ENCODE data around the gene BLZF1.

Gene BLZF1

DNA sequence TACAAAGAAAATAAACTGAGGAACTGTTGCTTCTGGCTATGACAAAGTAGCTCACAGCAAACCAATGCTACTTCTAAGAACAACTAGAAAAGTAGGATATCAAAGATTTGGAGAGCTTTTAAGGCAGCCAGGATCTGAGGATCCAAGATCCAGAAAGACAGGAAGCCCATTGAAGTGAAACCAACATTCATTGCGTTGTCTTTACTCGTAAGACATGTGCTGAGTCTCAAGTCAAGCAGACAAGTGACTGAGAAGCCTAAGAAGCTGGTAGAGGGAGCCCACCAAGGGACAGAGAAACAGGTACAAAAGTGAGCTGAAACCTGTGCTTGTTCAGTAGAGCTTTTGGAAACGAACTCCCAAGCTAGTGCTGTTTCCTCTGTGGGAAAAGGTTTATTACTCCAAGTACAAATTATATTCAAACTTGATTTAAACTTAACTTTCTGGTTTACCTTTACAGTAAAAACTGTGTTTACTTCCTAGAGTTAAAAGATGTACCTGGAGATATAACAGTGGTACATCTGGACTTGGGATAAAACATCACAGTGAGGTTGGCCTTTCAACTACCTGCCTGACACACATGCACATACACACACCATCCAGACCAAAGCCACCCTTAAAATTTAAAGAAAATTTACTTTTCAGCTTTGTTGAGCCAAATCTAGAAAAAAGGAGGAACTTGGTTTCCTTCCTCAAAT, 41.6 kb upstream of the BLZF1 start:
- TF ChIP-seq GLIS3 (CRISPR knock-in tag; IDR thresholded peaks at IDR 0.05) (no peak), ZNF565 (CRISPR knock-in tag; conservative IDR thresholded peaks at IDR 0.05; ENCODE audit: low read depth) (no peak), TCF4 (CRISPR knock-in tag; IDR thresholded peaks at IDR 0.05; ENCODE audit: borderline replicate concordance) (no peak), ZC3H10 (CRISPR knock-in tag; IDR thresholded peaks at IDR 0.05) (no peak), TOX (CRISPR knock-in tag; IDR thresholded peaks at IDR 0.05; ENCODE audit: borderline replicate concordance) (no peak), ZNF8 (CRISPR knock-in tag; IDR thresholded peaks at IDR 0.05) (no peak), ZFP30 (CRISPR knock-in tag; IDR thresholded peaks at IDR 0.05) (no peak), PPARA (CRISPR knock-in tag; IDR thresholded peaks at IDR 0.05; ENCODE audit: borderline replicate concordance) (no peak), SNAI2 (CRISPR knock-in tag; IDR thresholded peaks at IDR 0.05) (no peak), ARNTL (CRISPR knock-in tag; IDR thresholded peaks at IDR 0.05; ENCODE audit: borderline replicate concordance, low read depth) (no peak), ESRRG (CRISPR knock-in tag; IDR thresholded peaks at IDR 0.05) (no peak), ISL1 (CRISPR knock-in tag; IDR thresholded peaks at IDR 0.05) (no peak)
- TF ChIP-seq, protein P1, sequence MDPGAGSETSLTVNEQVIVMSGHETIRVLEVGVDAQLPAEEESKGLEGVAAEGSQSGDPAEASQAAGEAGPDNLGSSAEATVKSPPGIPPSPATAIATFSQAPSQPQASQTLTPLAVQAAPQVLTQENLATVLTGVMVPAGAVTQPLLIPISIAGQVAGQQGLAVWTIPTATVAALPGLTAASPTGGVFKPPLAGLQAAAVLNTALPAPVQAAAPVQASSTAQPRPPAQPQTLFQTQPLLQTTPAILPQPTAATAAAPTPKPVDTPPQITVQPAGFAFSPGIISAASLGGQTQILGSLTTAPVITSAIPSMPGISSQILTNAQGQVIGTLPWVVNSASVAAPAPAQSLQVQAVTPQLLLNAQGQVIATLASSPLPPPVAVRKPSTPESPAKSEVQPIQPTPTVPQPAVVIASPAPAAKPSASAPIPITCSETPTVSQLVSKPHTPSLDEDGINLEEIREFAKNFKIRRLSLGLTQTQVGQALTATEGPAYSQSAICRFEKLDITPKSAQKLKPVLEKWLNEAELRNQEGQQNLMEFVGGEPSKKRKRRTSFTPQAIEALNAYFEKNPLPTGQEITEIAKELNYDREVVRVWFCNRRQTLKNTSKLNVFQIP (CRISPR knock-in tag; IDR thresholded peaks at IDR 0.05; ENCODE audit: borderline replicate concordance, low read depth): no peak
- peak; percentile 38 for ATAC-seq

DNA sequence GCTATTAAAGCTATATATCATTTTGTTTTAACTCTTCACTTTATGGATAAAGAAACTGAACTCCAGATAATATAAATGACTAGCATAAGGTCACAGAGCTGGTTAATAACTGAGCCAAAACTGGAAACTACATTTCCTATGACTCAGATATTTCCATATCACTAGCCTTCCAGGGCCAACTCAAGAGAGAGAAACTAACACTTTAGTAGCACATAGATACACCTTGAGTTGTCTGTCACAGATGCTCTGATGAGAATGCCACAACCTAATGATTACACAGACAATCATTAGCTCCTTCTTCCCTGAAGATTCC, 41.1 kb upstream of the BLZF1 start:
- TF ChIP-seq, protein P2, sequence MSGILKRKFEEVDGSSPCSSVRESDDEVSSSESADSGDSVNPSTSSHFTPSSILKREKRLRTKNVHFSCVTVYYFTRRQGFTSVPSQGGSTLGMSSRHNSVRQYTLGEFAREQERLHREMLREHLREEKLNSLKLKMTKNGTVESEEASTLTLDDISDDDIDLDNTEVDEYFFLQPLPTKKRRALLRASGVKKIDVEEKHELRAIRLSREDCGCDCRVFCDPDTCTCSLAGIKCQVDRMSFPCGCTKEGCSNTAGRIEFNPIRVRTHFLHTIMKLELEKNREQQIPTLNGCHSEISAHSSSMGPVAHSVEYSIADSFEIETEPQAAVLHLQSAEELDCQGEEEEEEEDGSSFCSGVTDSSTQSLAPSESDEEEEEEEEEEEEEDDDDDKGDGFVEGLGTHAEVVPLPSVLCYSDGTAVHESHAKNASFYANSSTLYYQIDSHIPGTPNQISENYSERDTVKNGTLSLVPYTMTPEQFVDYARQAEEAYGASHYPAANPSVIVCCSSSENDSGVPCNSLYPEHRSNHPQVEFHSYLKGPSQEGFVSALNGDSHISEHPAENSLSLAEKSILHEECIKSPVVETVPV (CRISPR knock-in tag; IDR thresholded peaks at IDR 0.05): no peak
- TF ChIP-seq, protein P3, sequence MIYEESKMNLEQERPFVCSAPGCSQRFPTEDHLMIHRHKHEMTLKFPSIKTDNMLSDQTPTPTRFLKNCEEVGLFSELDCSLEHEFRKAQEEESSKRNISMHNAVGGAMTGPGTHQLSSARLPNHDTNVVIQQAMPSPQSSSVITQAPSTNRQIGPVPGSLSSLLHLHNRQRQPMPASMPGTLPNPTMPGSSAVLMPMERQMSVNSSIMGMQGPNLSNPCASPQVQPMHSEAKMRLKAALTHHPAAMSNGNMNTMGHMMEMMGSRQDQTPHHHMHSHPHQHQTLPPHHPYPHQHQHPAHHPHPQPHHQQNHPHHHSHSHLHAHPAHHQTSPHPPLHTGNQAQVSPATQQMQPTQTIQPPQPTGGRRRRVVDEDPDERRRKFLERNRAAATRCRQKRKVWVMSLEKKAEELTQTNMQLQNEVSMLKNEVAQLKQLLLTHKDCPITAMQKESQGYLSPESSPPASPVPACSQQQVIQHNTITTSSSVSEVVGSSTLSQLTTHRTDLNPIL (CRISPR knock-in tag; IDR thresholded peaks at IDR 0.05; ENCODE audit: low read depth): no peak
- TF ChIP-seq TOX (CRISPR knock-in tag; IDR thresholded peaks at IDR 0.05; ENCODE audit: borderline replicate concordance) (no peak), CSDC2 (CRISPR knock-in tag; IDR thresholded peaks at IDR 0.05) (no peak), RARB (CRISPR knock-in tag; IDR thresholded peaks at IDR 0.05) (no peak), ZFP3 (CRISPR knock-in tag; IDR thresholded peaks at IDR 0.05) (no peak), ZFP30 (CRISPR knock-in tag; IDR thresholded peaks at IDR 0.05) (no peak), BACH2 (CRISPR knock-in tag; IDR thresholded peaks at IDR 0.05; ENCODE audit: borderline replicate concordance) (no peak), ZC3H10 (CRISPR knock-in tag; IDR thresholded peaks at IDR 0.05) (no peak), OSR1 (CRISPR knock-in tag; IDR thresholded peaks at IDR 0.05) (no peak), ISL1 (CRISPR knock-in tag; IDR thresholded peaks at IDR 0.05) (no peak), ESRRG (CRISPR knock-in tag; IDR thresholded peaks at IDR 0.05) (no peak)
- TF ChIP-seq, protein P1 (CRISPR knock-in tag; IDR thresholded peaks at IDR 0.05; ENCODE audit: borderline replicate concordance, low read depth): no peak
- TF ChIP-seq, protein P4, sequence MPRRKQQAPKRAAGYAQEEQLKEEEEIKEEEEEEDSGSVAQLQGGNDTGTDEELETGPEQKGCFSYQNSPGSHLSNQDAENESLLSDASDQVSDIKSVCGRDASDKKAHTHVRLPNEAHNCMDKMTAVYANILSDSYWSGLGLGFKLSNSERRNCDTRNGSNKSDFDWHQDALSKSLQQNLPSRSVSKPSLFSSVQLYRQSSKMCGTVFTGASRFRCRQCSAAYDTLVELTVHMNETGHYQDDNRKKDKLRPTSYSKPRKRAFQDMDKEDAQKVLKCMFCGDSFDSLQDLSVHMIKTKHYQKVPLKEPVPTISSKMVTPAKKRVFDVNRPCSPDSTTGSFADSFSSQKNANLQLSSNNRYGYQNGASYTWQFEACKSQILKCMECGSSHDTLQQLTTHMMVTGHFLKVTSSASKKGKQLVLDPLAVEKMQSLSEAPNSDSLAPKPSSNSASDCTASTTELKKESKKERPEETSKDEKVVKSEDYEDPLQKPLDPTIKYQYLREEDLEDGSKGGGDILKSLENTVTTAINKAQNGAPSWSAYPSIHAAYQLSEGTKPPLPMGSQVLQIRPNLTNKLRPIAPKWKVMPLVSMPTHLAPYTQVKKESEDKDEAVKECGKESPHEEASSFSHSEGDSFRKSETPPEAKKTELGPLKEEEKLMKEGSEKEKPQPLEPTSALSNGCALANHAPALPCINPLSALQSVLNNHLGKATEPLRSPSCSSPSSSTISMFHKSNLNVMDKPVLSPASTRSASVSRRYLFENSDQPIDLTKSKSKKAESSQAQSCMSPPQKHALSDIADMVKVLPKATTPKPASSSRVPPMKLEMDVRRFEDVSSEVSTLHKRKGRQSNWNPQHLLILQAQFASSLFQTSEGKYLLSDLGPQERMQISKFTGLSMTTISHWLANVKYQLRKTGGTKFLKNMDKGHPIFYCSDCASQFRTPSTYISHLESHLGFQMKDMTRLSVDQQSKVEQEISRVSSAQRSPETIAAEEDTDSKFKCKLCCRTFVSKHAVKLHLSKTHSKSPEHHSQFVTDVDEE (CRISPR knock-in tag; IDR thresholded peaks at IDR 0.05): no peak
- peak; percentile 87 for ATAC-seq

DNA sequence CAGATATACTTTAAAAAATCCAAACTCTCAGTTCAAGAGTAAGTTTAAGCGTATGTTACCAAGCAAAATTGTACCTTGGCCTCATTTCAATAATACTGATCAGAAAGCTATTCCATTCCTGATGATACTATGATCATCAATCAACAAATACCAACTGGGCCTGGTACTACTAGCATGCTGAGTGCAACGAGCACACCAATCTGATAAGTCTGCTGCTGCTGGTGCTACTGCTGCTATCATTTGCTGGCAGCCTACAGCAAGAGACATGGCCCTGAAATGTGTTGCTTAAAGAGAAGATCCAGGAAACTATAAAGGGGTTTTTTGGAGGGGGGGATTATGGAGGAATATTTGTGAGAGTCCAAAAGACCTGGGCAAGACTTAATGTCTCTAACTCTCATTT, 40.1 kb upstream of the BLZF1 start:
- no peak for ATAC-seq

More for the DNA sequence above, 40.1 kb upstream of the BLZF1 start:
- TF ChIP-seq ZC3H10 (CRISPR knock-in tag; IDR thresholded peaks at IDR 0.05) (no peak), ISL1 (CRISPR knock-in tag; IDR thresholded peaks at IDR 0.05) (no peak), TOX (CRISPR knock-in tag; IDR thresholded peaks at IDR 0.05; ENCODE audit: borderline replicate concordance) (no peak), TCF4 (CRISPR knock-in tag; IDR thresholded peaks at IDR 0.05; ENCODE audit: borderline replicate concordance) (no peak), ZFP3 (CRISPR knock-in tag; IDR thresholded peaks at IDR 0.05) (no peak), ZNF565 (CRISPR knock-in tag; conservative IDR thresholded peaks at IDR 0.05; ENCODE audit: low read depth) (no peak), ZFP30 (CRISPR knock-in tag; IDR thresholded peaks at IDR 0.05) (no peak), BACH2 (CRISPR knock-in tag; IDR thresholded peaks at IDR 0.05; ENCODE audit: borderline replicate concordance) (no peak), CSDC2 (CRISPR knock-in tag; IDR thresholded peaks at IDR 0.05) (no peak), RARB (CRISPR knock-in tag; IDR thresholded peaks at IDR 0.05) (no peak), ESRRG (CRISPR knock-in tag; IDR thresholded peaks at IDR 0.05) (no peak), SNAI2 (CRISPR knock-in tag; IDR thresholded peaks at IDR 0.05) (no peak)
- TF ChIP-seq, protein P3 (CRISPR knock-in tag; IDR thresholded peaks at IDR 0.05; ENCODE audit: low read depth): no peak
- TF ChIP-seq, protein P1 (CRISPR knock-in tag; IDR thresholded peaks at IDR 0.05; ENCODE audit: borderline replicate concordance, low read depth): no peak
